ENCODE results near the gene RBPJ. TPM values are rescaled to one million over a fixed set of nuclear protein-coding genes. Genes with fewer than 3 reads are reported as not detected.

RBPJ gene
- total and polyA plus RNA-seq, 2 experiments from 2014 or later, result 73.7 to 74.5 TPM

DNA sequence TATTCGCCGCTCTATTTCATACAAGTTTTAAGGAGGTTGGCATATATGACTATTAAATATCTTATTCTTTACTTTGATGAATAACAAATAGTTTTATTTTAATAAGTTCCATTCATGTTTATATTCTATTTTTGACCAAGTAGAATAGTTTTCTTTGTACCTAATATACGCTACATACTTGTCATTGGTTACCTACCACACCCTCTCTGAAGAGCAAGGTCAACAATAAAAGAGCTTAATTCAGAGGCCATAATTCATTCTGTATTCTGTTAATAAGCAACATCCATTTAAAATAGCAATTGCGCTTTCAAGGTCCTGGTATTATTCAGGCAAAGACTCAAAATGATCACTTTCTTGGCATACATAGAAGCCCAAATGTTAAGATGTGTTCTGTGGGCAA, 24.3 kb upstream of the RBPJ start:
- H2AFZ ChIP-seq, result no peak overlapping the region
- 97% methylated on average over 4 of the region's 4 CpGs for WGBS (ENCODE audit: low lambda C conversion rate, missing lambda C conversion rate)
- H3K27me3 ChIP-seq, result no peaks in the 10 kb centered on the region
- H3K9me2 ChIP-seq (replicated peaks; ENCODE audit: insufficient read depth), result no peaks in the 10 kb centered on the region
- TF ChIP-seq EZH2phosphoT487 (IDR thresholded peaks at IDR 0.05; ENCODE audit: low read depth, severe bottlenecking, unreplicated experiment), result no peak
- TF ChIP-seq EZH2 (IDR thresholded peaks at IDR 0.05; ENCODE audit: borderline replicate concordance), result no peak
- TF ChIP-seq, protein P1, sequence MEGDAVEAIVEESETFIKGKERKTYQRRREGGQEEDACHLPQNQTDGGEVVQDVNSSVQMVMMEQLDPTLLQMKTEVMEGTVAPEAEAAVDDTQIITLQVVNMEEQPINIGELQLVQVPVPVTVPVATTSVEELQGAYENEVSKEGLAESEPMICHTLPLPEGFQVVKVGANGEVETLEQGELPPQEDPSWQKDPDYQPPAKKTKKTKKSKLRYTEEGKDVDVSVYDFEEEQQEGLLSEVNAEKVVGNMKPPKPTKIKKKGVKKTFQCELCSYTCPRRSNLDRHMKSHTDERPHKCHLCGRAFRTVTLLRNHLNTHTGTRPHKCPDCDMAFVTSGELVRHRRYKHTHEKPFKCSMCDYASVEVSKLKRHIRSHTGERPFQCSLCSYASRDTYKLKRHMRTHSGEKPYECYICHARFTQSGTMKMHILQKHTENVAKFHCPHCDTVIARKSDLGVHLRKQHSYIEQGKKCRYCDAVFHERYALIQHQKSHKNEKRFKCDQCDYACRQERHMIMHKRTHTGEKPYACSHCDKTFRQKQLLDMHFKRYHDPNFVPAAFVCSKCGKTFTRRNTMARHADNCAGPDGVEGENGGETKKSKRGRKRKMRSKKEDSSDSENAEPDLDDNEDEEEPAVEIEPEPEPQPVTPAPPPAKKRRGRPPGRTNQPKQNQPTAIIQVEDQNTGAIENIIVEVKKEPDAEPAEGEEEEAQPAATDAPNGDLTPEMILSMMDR (IDR thresholded peaks at IDR 0.05; ENCODE audit: poor library complexity), result no peak
- no peak for DNase-seq (ENCODE audit: low spot score)
- no peaks in the 10 kb centered on the region for H3K79me2 ChIP-seq
- no peaks in the 10 kb centered on the region for H3K36me3 ChIP-seq (replicated peaks; ENCODE audit: insufficient read depth, low read depth)
- no peaks in the 10 kb centered on the region for H4K20me1 ChIP-seq (ENCODE audit: insufficient read depth, poor library complexity, severe bottlenecking)
- no peaks in the 10 kb centered on the region for H3K9me3 ChIP-seq (ENCODE audit: low read depth)
- H3K4me1 ChIP-seq (ENCODE audit: insufficient read depth), result peaks cover 6% of the 10 kb centered on the region
- no peak overlapping the region for H3K4me2 ChIP-seq
- no peak overlapping the region for H3K4me3 ChIP-seq
- H3K27ac ChIP-seq, result no peak overlapping the region

- no peaks in the 10 kb centered on the region for H4K20me1 ChIP-seq (ENCODE audit: insufficient read depth, poor library complexity, severe bottlenecking)
- no peaks in the 10 kb centered on the region for H3K79me2 ChIP-seq
- TF ChIP-seq EZH2phosphoT487 (IDR thresholded peaks at IDR 0.05; ENCODE audit: low read depth, severe bottlenecking, unreplicated experiment), result no peak
- TF ChIP-seq, protein P1 (IDR thresholded peaks at IDR 0.05; ENCODE audit: poor library complexity), result no peak
- no peak for TF ChIP-seq EZH2 (IDR thresholded peaks at IDR 0.05; ENCODE audit: borderline replicate concordance)
- H3K4me3 ChIP-seq, result no peak overlapping the region
- no peaks in the 10 kb centered on the region for H3K36me3 ChIP-seq (replicated peaks; ENCODE audit: insufficient read depth, low read depth)
- H3K4me2 ChIP-seq, result no peak overlapping the region
- DNase-seq (ENCODE audit: low spot score), result no peak
- no peak overlapping the region for H3K27ac ChIP-seq
- peaks cover 6% of the 10 kb centered on the region for H3K4me1 ChIP-seq (ENCODE audit: insufficient read depth)
- H3K9me2 ChIP-seq (replicated peaks; ENCODE audit: insufficient read depth), result no peaks in the 10 kb centered on the region
- no peaks in the 10 kb centered on the region for H3K27me3 ChIP-seq
- H3K9me3 ChIP-seq (ENCODE audit: low read depth), result no peaks in the 10 kb centered on the region
- 81% methylated on average over 7 of the region's 7 CpGs for WGBS (ENCODE audit: low lambda C conversion rate, missing lambda C conversion rate)
- no peak overlapping the region for H2AFZ ChIP-seq
These were observed 23.6 kb upstream of the RBPJ start for GRCh38 chr4:26297219-26297618.

DNA sequence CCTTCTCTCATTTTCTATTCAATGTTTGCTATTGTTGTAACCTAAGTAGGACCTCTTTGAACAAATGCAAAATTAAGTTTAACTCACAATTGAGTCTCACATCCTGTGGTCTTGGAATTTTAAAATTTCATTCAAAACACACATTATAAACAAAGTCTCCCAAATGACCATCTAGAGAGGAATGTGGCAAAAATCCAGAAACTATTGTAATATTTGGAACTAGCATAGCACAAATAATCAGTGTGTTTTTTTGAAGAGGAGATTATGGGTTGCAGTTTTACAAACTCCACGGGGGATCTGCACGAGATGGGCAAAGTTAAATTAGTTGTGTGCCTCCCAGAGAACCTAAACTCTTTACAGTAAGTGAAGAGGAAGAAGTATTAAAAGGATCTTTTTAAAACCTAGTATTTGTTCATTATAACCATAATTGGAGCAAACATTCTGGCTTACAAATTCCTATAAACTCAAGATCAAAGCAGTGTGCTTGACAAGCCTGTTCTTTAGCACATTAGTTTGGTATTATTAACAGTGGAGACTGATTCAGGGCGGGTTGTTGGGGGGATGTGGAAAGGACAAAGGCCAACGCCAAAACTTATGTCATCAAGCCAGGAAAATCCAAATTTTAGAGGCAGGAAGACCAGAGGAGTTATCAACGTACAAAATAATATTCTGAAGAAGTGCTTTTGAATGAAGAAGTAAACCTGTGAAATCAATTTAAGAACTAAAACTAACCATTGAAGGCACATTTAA, 22.4 kb upstream of the RBPJ start:
- no peaks in the 10 kb centered on the region for H3K9me2 ChIP-seq (replicated peaks; ENCODE audit: insufficient read depth)
- TF ChIP-seq EZH2phosphoT487 (IDR thresholded peaks at IDR 0.05; ENCODE audit: low read depth, severe bottlenecking, unreplicated experiment) (no peak), EZH2 (IDR thresholded peaks at IDR 0.05; ENCODE audit: borderline replicate concordance) (no peak)
- TF ChIP-seq, protein P1 (IDR thresholded peaks at IDR 0.05; ENCODE audit: poor library complexity), result no peak
- no peaks in the 10 kb centered on the region for H3K27me3 ChIP-seq
- H3K4me2 ChIP-seq, result no peak overlapping the region
- H3K4me1 ChIP-seq (ENCODE audit: insufficient read depth), result peaks cover 6% of the 10 kb centered on the region
- WGBS (ENCODE audit: low lambda C conversion rate, missing lambda C conversion rate), result 39% methylated on average over 5 of the region's 5 CpGs
- no peaks in the 10 kb centered on the region for H3K79me2 ChIP-seq
- H3K36me3 ChIP-seq (replicated peaks; ENCODE audit: insufficient read depth, low read depth), result no peaks in the 10 kb centered on the region
- DNase-seq (ENCODE audit: low spot score), result no peak
- H3K4me3 ChIP-seq, result no peak overlapping the region
- no peak overlapping the region for H2AFZ ChIP-seq
- H3K27ac ChIP-seq, result no peak overlapping the region
- no peaks in the 10 kb centered on the region for H4K20me1 ChIP-seq (ENCODE audit: insufficient read depth, poor library complexity, severe bottlenecking)
- H3K9me3 ChIP-seq (ENCODE audit: low read depth), result no peaks in the 10 kb centered on the region
